Sigmoid colon (tissue), 4 donors: ENCODE measurements around the gene CTXND1.

ENCODE experiments used
- CTCF ChIP-seq, 4 experiments: fragments of 450-650 bp in 3 of 4; fragments of 200-600 bp in 1 of 4; IDR thresholded peaks; one replicate each; pipeline ENCODE4 v1.5.1; 2016 to 2019; ENCODE audit warnings: antibody characterized with exemption in 4 of 4, mild to moderate bottlenecking in 3 of 4, moderate library complexity in 2 of 4
- EP300 ChIP-seq, 4 donors: sonication (generic); formaldehyde crosslinking; IDR thresholded peaks; one replicate each; pipeline ENCODE4 v1.6.1; 2017; ENCODE audit warnings: antibody characterized with exemption in 4 of 4
- POLR2A ChIP-seq, 2 donors: fragments of 450-650 bp; IDR thresholded peaks; one replicate each; pipeline ENCODE4 v1.6.1; 2016; ENCODE audit warnings: antibody characterized with exemption in 2 of 2, mild to moderate bottlenecking in 2 of 2, moderate library complexity in 2 of 2

- TF ChIP-seq CTCF (IDR thresholded peaks at IDR 0.05) (no peak), EP300 (IDR thresholded peaks at IDR 0.05) (no peak), POLR2A (IDR thresholded peaks at IDR 0.05) (no peak)
Measured at GRCh38 chr15:80242132-80242769, 9.8 kb downstream of the CTXND1 start.
